ENCODE results near the gene KIF6.

GRCh38 chr6:39599973-39600372 lies 125.2 kb downstream of the KIF6 start:
- TF ChIP-seq EZH2phosphoT487 (IDR thresholded peaks at IDR 0.05) (no peak), CTCF (IDR thresholded peaks at IDR 0.05) (no peak), EZH2 (IDR thresholded peaks at IDR 0.05) (no peak)

Measured in neural progenitor cell (in vitro differentiated cells).